ENCODE data around the gene RSPH6A.
"Not testable (repeated sequence)": the region's sequence is repeated elsewhere in the genome, so short reads cannot be mapped to it uniquely, and the experiment has no call there.

DNA sequence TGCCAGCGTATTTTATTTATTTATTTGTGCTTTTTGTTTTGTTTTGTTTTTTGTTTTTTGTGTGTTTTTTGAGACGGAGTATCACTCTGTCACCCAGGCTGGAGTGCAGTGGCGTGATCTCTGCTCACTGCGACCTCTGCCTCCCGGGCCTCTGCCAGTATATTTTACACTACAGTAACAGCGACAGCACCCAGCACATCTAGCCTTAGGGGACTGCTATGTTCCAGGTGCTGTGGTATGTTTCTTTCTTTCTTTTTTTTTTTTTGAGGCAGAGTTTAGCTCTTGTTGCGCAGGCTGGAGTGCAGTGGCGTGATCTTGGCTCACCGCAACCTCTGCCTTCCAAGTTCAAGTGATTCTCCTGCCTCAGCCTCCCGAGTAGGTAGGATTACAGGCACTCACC, 63.6 kb downstream of the RSPH6A start:
- not testable (repeated sequence) for TF ChIP-seq ZNF350 (CRISPR knock-in tag; IDR thresholded peaks at IDR 0.05; ENCODE audit: borderline replicate concordance, low read depth); HNRNPK (IDR thresholded peaks at IDR 0.05; ENCODE audit: low read depth, low read length, poor library complexity, severe bottlenecking); ZSCAN22 (CRISPR knock-in tag; IDR thresholded peaks at IDR 0.05); KDM1A (CRISPR knock-in tag; IDR thresholded peaks at IDR 0.05); JUN (CRISPR knock-in tag; IDR thresholded peaks at IDR 0.05); POLR2A (IDR thresholded peaks at IDR 0.05; ENCODE audit: insufficient read depth in 1 of 2, low read depth in 2 of 2, low read length in 2 of 2); E2F5 (CRISPR knock-in tag; conservative IDR thresholded peaks at IDR 0.05); SP5 (CRISPR knock-in tag; IDR thresholded peaks at IDR 0.05; ENCODE audit: borderline replicate concordance, low read depth); PRPF4 (IDR thresholded peaks at IDR 0.05; ENCODE audit: low read depth, low read length, poor library complexity, severe bottlenecking); FOSL2 (CRISPR knock-in tag; IDR thresholded peaks at IDR 0.05); EZH2 (conservative IDR thresholded peaks at IDR 0.05; ENCODE audit: low read depth, low read length); ZNF18 (CRISPR knock-in tag; IDR thresholded peaks at IDR 0.05; ENCODE audit: insufficient replicate concordance); ZNF652 (CRISPR knock-in tag; IDR thresholded peaks at IDR 0.05; ENCODE audit: borderline replicate concordance, low read depth)

Data from HepG2 (cell line).